Naive thymus-derived CD8-positive, alpha-beta T cell (primary cell): ENCODE data around the gene INAFM2. TPM values are rescaled to one million over a fixed set of nuclear protein-coding genes. Genes with fewer than 3 reads are reported as not detected.

Experiments
- ATAC-seq, 2 donors: fragments of 150-1000 bp; cut with Tn5 transposase in 1 of 2; sonication (Bioruptor Pico), chemical (Tn5 transposase) in 1 of 2; 1 replicate in 1 of 2; 2 replicates in 1 of 2; pipeline ENCODE4 v1.10.0; 2021; ENCODE audit warnings: mild to moderate bottlenecking in 2 of 2, moderate library complexity in 2 of 2
- POLR2A ChIA-PET: fragments of 350-600 bp; sonication (Branson Sonifier 250); formaldehyde crosslinking; loops from one replicate; lab custom pipeline; 2021; ENCODE audit warnings: antibody characterized with exemption; lab: Charles Lee
- DNase-seq, 10 donors: peaks; one replicate each; pipeline versions ENCODE4 v3.0.0 to v3.0.0-alpha.2; 2020 to 2022
- H3K27ac Mint-ChIP-seq, 10 donors: one replicate each; pipeline ENCODE4 v1.8.0; 2020 to 2022; ENCODE audit warnings: mild to moderate bottlenecking in 10 of 10, mixed read lengths in 10 of 10, moderate library complexity in 4 of 10, inconsistent platforms in 1 of 10
- H3K27me3 Mint-ChIP-seq, 5 donors: one replicate each; pipeline ENCODE4 v1.8.0; 2021 to 2022; ENCODE audit warnings: mixed read lengths in 5 of 5
- H3K36me3 Mint-ChIP-seq, 3 donors: one replicate each; pipeline ENCODE4 v1.8.0; 2020 to 2022; ENCODE audit warnings: mixed read lengths in 3 of 3, mild to moderate bottlenecking in 2 of 3, inconsistent platforms in 1 of 3
- H3K4me1 Mint-ChIP-seq, 4 donors: one replicate each; pipeline ENCODE4 v1.8.0; 2021 to 2022; ENCODE audit warnings: mixed read lengths in 4 of 4
- H3K4me3 Mint-ChIP-seq, 10 donors: one replicate each; pipeline ENCODE4 v1.8.0; 2020 to 2022; ENCODE audit warnings: mild to moderate bottlenecking in 10 of 10, mixed read lengths in 10 of 10, moderate library complexity in 6 of 10, inconsistent platforms in 1 of 10
- H3K9me3 Mint-ChIP-seq, 9 donors: one replicate each; pipeline ENCODE4 v1.8.0; 2020 to 2022; ENCODE audit warnings: mixed read lengths in 9 of 9, mild to moderate bottlenecking in 3 of 9, inconsistent platforms in 1 of 9, moderate library complexity in 1 of 9
- polyA plus RNA-seq, 3 donors: library from polyadenylated mRNA; unstranded; fragments of 300-500 nt; fragmentation: Illumina TruSeq; gene quantifications; one replicate each; pipeline ENCODE4 v1.2.3, GENCODE V29; 2021
- total RNA-seq, 8 experiments: library from RNA in 2 of 8; stranded (reverse) in 2 of 8; gene quantifications; one replicate each; pipeline ENCODE4 v1.2.3 and lab custom pipeline; 2021 to 2026

INAFM2 gene
- total and polyA plus RNA-seq, 5 experiments from 2014 or later: 0.69 to 8.1 (median 2.5) TPM

DNA sequence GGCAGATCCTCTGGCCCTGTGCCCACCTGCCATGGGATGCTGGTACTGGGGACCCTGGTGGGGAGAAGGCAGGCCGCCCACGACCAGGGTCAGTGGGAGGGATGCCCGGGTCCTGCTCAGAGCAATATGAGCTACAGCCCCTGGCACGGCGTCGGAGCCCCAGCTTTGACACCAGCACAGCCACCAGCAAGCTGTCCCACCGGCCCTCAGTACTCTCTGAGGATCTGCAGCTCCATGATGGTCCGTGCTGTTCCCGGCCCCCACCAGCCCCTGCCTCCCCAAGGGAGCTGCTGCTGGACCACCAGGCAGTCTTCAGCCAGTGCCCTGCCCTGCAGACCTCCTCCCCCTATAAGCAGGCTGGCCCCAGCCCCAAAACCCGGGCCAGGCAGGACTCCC lies 46.0 kb downstream of the INAFM2 start:
- Mint-ChIP-seq H3K4me3 (peak overlapping the region in 5 of 10 donors; percentile 48 to 86 (median 64)), H3K9me3 (no peaks in the 10 kb centered on the region), H3K27me3 (no peaks in the 10 kb centered on the region), H3K27ac (peak overlapping the region in 3 of 10 donors; percentile 13 to 77 (median 24)), H3K36me3 (no peaks in the 10 kb centered on the region), H3K4me1 (peaks cover 15 to 29% (median 23%) of the 10 kb centered on the region in 4 donors)
- POLR2A ChIA-PET: interaction anchor here (0.5 to 1.4 kb wide), 6 partner anchors 10 to 62 kb away, joined by 3 to 4 read pairs (median 3); partner anchors contain the start of genes IVD, KNSTRN and PLCB2
- DNase-seq (no peak), ATAC-seq (no peak)

DNA sequence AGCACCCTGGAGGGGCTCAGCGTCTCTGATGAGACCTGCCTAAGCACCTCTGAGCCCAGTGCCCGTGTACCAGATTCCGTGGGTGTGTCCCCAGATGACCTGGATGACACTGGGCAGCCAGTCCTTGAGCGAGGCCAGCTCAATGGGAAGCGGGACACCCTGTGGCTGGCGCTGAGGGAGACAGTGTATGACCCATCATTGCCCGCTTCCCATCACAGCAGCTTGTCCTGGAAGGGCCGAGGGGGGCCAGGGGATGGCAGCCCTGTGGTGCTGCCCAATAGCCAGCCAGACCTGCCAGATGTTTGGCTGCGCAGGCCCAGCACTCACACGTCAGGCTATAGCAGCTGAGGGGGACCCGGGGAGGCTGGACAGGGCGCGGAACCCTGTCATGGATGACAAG lies 46.5 kb downstream of the INAFM2 start:
- no peak for ATAC-seq
- Mint-ChIP-seq H3K27ac (no peak overlapping the region), H3K9me3 (no peaks in the 10 kb centered on the region), H3K36me3 (no peaks in the 10 kb centered on the region), H3K4me3 (no peak overlapping the region), H3K27me3 (no peaks in the 10 kb centered on the region), H3K4me1 (peaks cover 15 to 29% (median 23%) of the 10 kb centered on the region in 4 donors)
- POLR2A ChIA-PET: interaction anchor here (0.5 to 0.9 kb wide), 3 partner anchors 10 to 36 kb away, joined by 3 to 4 read pairs (median 3); partner anchors contain the start of gene IVD
- no peak for DNase-seq

DNA sequence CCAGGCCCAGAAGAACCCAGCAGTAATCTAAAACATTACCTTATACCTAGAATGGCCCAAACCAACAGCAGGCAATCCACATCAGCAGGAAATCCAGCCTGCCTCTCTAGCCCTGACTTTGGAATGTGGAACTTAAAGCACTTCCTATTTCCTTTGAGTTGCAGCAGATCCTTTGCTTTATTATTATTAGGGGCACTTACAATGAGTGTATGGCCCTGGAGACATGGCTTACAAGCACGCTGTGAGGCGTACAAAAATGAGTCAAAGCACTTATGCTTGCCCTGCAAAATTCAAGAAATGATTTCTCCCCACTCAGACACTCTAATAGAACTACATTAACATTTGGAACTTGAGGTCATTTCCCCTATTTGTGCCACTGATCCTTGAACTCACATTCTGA lies 49.5 kb downstream of the INAFM2 start:
- Mint-ChIP-seq H3K27me3 (no peaks in the 10 kb centered on the region), H3K36me3 (no peaks in the 10 kb centered on the region), H3K9me3 (no peaks in the 10 kb centered on the region), H3K4me3 (no peak overlapping the region), H3K4me1 (peaks cover 2 to 6% (median 3%) of the 10 kb centered on the region in 4 donors), H3K27ac (no peak overlapping the region)
- ATAC-seq (no peak), DNase-seq (no peak)
- POLR2A ChIA-PET: no interaction called here

Other genes with a start within 250 kb of the INAFM2 start
- gene BMF, start 214.8 kb upstream of the INAFM2 start, total RNA-seq: 10 to 100 TPM; 17.4 to 19.8 TPM
- gene BMF, start 214.8 kb upstream of the INAFM2 start, polyA plus RNA-seq: under 1 TPM; 0.12 to 0.44 (median 0.23) TPM
- gene BUB1B, start 162.6 kb upstream of the INAFM2 start, total RNA-seq: under 1 TPM; 0.49 to 0.77 TPM
- under 1 TPM in 1 of 3 donors, not detected in 2; 0.54 TPM for gene BUB1B, start 162.6 kb upstream of the INAFM2 start, polyA plus RNA-seq
- gene PAK6, start 84.6 kb upstream of the INAFM2 start, total RNA-seq: not detected
- gene PAK6, start 84.6 kb upstream of the INAFM2 start, polyA plus RNA-seq: 1 to 10 TPM in 1 of 3 donors, not detected in 2; 1.1 TPM
- gene ANKRD63, start 40.6 kb upstream of the INAFM2 start, total RNA-seq: under 1 TPM in 1 of 2 experiments, not detected in 1; 0.31 TPM
- under 1 TPM in 1 of 3 donors, not detected in 2; 0.20 TPM for gene ANKRD63, start 40.6 kb upstream of the INAFM2 start, polyA plus RNA-seq
- 100 to 1,000 TPM; 156 to 166 TPM for gene PLCB2, start 15.8 kb upstream of the INAFM2 start, total RNA-seq
- gene PLCB2, start 15.8 kb upstream of the INAFM2 start, polyA plus RNA-seq: 10 to 100 TPM; 14.5 to 23.0 (median 22.2) TPM
- 1 to 10 TPM; 1.4 to 1.5 TPM for gene CCDC9B, start 17.2 kb downstream of the INAFM2 start, total RNA-seq
- under 1 TPM in 2 of 3 donors, not detected in 1; 0.08 to 0.62 TPM for gene CCDC9B, start 17.2 kb downstream of the INAFM2 start, polyA plus RNA-seq
- not detected for gene PHGR1, start 27.3 kb downstream of the INAFM2 start, total RNA-seq
- not detected for gene PHGR1, start 27.3 kb downstream of the INAFM2 start, polyA plus RNA-seq
- gene DISP2, start 34.5 kb downstream of the INAFM2 start, total RNA-seq: under 1 TPM; 0.31 to 0.52 TPM
- gene DISP2, start 34.5 kb downstream of the INAFM2 start, polyA plus RNA-seq: under 1 TPM; 0.02 to 0.73 (median 0.42) TPM
- 1 to 10 TPM; 8.4 to 8.8 TPM for gene KNSTRN, start 59.0 kb downstream of the INAFM2 start, total RNA-seq
- gene KNSTRN, start 59.0 kb downstream of the INAFM2 start, polyA plus RNA-seq: 1 to 10 TPM; 2.1 to 2.8 (median 2.4) TPM
- gene IVD, start 82.1 kb downstream of the INAFM2 start, total RNA-seq: 100 to 1,000 TPM; 120 TPM
- gene IVD, start 82.1 kb downstream of the INAFM2 start, polyA plus RNA-seq: 10 to 100 TPM; 48.2 to 77.7 (median 49.5) TPM
- 10 to 100 TPM; 37.1 to 37.6 TPM for gene BAHD1, start 117.3 kb downstream of the INAFM2 start, total RNA-seq
- 1 to 10 TPM; 1.5 to 3.3 (median 1.7) TPM for gene BAHD1, start 117.3 kb downstream of the INAFM2 start, polyA plus RNA-seq
- 1 to 10 TPM; 8.2 to 9.8 TPM for gene CHST14, start 147.3 kb downstream of the INAFM2 start, total RNA-seq
- gene CHST14, start 147.3 kb downstream of the INAFM2 start, polyA plus RNA-seq: 1 to 10 TPM in 1 of 3 donors, under 1 TPM in 2; 0.74 to 1.2 (median 0.77) TPM
- 10 to 100 TPM; 31.7 to 31.8 TPM for gene CCDC32, start 241.3 kb downstream of the INAFM2 start, total RNA-seq
- gene CCDC32, start 241.3 kb downstream of the INAFM2 start, polyA plus RNA-seq: 10 to 100 TPM; 40.4 to 43.2 (median 40.5) TPM
- gene RPUSD2, start 245.6 kb downstream of the INAFM2 start, total RNA-seq: 10 to 100 TPM; 15.6 to 15.7 TPM
- gene RPUSD2, start 245.6 kb downstream of the INAFM2 start, polyA plus RNA-seq: 10 to 100 TPM; 18.7 to 23.3 (median 22.2) TPM